Measurements from ENCODE around the gene STPG4. TPM values are rescaled to one million over a fixed set of nuclear protein-coding genes. Genes with fewer than 3 reads are reported as not detected.

Gene STPG4
- total RNA-seq, 3 donors from 2014 or later = 0.32 TPM; not detected in 2

GRCh38 chr2:47057687-47058002 is 97.5 kb downstream of the STPG4 start:
- TF ChIP-seq POLR2A (IDR thresholded peaks at IDR 0.05) (no peak), POLR2AphosphoS5 (IDR thresholded peaks at IDR 0.05) (no peak), CTCF (IDR thresholded peaks at IDR 0.05) (no peak)
- H3K4me3 ChIP-seq = no peak overlapping the region
- DNase-seq (ENCODE audit: low spot score in 2 of 2) = no peak
- intact Hi-C loops (cut with DNase I; ENCODE audit: low total_unique reads) = no loop called here
- no peaks in the 10 kb centered on the region for H3K9me3 ChIP-seq
- H3K36me3 ChIP-seq = no peaks in the 10 kb centered on the region
- peaks cover 0 to 10% of the 10 kb centered on the region in 2 donors for H3K4me1 ChIP-seq
- peak overlapping the region; percentile 71 to 89 for H3K27ac ChIP-seq
- no peaks in the 10 kb centered on the region for H3K27me3 ChIP-seq

- Histone ChIP-seq H3K4me1 (peaks cover 0 to 10% of the 10 kb centered on the region in 2 donors), H3K27me3 (no peaks in the 10 kb centered on the region), H3K36me3 (no peaks in the 10 kb centered on the region), H3K9me3 (no peaks in the 10 kb centered on the region), H3K27ac (peak overlapping the region; percentile 71 to 89), H3K4me3 (no peak overlapping the region)
- TF ChIP-seq CTCF (IDR thresholded peaks at IDR 0.05) = no peak
- no peak for TF ChIP-seq POLR2AphosphoS5 (IDR thresholded peaks at IDR 0.05)
- no peak for TF ChIP-seq POLR2A (IDR thresholded peaks at IDR 0.05)
- no peak for DNase-seq (ENCODE audit: low spot score in 2 of 2)
- intact Hi-C loops (cut with DNase I; ENCODE audit: low total_unique reads) = no loop called here
Observed at GRCh38 chr2:47056868-47057686, 98.0 kb downstream of the STPG4 start.

- peaks cover 0 to 10% of the 10 kb centered on the region in 2 donors for H3K4me1 ChIP-seq
- intact Hi-C loops (cut with DNase I; ENCODE audit: low total_unique reads) = no loop called here
- no peaks in the 10 kb centered on the region for H3K27me3 ChIP-seq
Observed at GRCh38 chr2:47056374-47056773, 98.7 kb downstream of the STPG4 start.

GRCh38 chr2:47054868-47055267 is 100.2 kb downstream of the STPG4 start:
- Histone ChIP-seq H3K9me3 (no peaks in the 10 kb centered on the region), H3K27ac (peak overlapping the region in 1 of 2 donors; percentile 89), H3K36me3 (no peaks in the 10 kb centered on the region), H3K4me1 (peaks cover 0 to 10% of the 10 kb centered on the region in 2 donors), H3K4me3 (no peak overlapping the region), H3K27me3 (no peaks in the 10 kb centered on the region)
- no peak for DNase-seq (ENCODE audit: low spot score in 2 of 2)
- intact Hi-C loops (cut with DNase I; ENCODE audit: low total_unique reads) = no loop called here
- TF ChIP-seq POLR2AphosphoS5 (IDR thresholded peaks at IDR 0.05) (no peak), POLR2A (IDR thresholded peaks at IDR 0.05) (no peak), CTCF (IDR thresholded peaks at IDR 0.05) (no peak)

More at GRCh38 chr2:47056374-47056773, 98.7 kb downstream of the STPG4 start:
- H3K27ac ChIP-seq = peak overlapping the region; percentile 71 to 89
- H3K4me3 ChIP-seq = no peak overlapping the region
- no peaks in the 10 kb centered on the region for H3K36me3 ChIP-seq
- TF ChIP-seq CTCF (IDR thresholded peaks at IDR 0.05) (no peak), POLR2A (IDR thresholded peaks at IDR 0.05) (no peak), POLR2AphosphoS5 (IDR thresholded peaks at IDR 0.05) (no peak)
- no peak for DNase-seq (ENCODE audit: low spot score in 2 of 2)
- no peaks in the 10 kb centered on the region for H3K9me3 ChIP-seq

GRCh38 chr2:47054036-47054555 is 101.0 kb downstream of the STPG4 start:
- Histone ChIP-seq H3K27me3 (no peaks in the 10 kb centered on the region), H3K4me1 (peaks cover 0 to 10% of the 10 kb centered on the region in 2 donors), H3K9me3 (no peaks in the 10 kb centered on the region), H3K4me3 (no peak overlapping the region), H3K36me3 (no peaks in the 10 kb centered on the region), H3K27ac (no peak overlapping the region)
- TF ChIP-seq POLR2AphosphoS5 (IDR thresholded peaks at IDR 0.05) = peak in 1 of 3 donors; percentile 27
- TF ChIP-seq CTCF (IDR thresholded peaks at IDR 0.05) = no peak
- no peak for DNase-seq (ENCODE audit: low spot score in 2 of 2)
- intact Hi-C loops (cut with DNase I; ENCODE audit: low total_unique reads) = no loop called here

Measured in breast epithelium (tissue), 4 donors.